Osteocyte (in vitro differentiated cells): ENCODE data around the gene CRIP2. TPM values are rescaled to one million over a fixed set of nuclear protein-coding genes. Genes with fewer than 3 reads are reported as not detected.
A peak's percentile ranks its signal among the peaks of the same experiment; 100 is the strongest.

ENCODE experiments used
- DNase-seq: peaks from one replicate; pipeline ENCODE4 v3.0.0; 2021; ENCODE audit warnings: mixed read lengths; ENCODE audit not compliant: unreplicated experiment; ENCODE audit errors: extremely low spot score
- H3K27ac Mint-ChIP-seq: one replicate; pipeline ENCODE4 v1.8.0; 2021; ENCODE audit warnings: mild to moderate bottlenecking, mixed read lengths; ENCODE audit not compliant: unreplicated experiment
- H3K27me3 Mint-ChIP-seq: one replicate; pipeline ENCODE4 v1.8.0; 2021; ENCODE audit warnings: mixed read lengths; ENCODE audit not compliant: unreplicated experiment
- H3K36me3 Mint-ChIP-seq: one replicate; pipeline ENCODE4 v1.8.0; 2021; ENCODE audit warnings: mixed read lengths; ENCODE audit not compliant: unreplicated experiment
- H3K4me1 Mint-ChIP-seq: one replicate; pipeline ENCODE4 v1.8.0; 2021; ENCODE audit warnings: mixed read lengths; ENCODE audit not compliant: unreplicated experiment
- H3K4me3 Mint-ChIP-seq: one replicate; pipeline ENCODE4 v1.8.0; 2021; ENCODE audit warnings: mild to moderate bottlenecking, moderate library complexity, mixed read lengths; ENCODE audit not compliant: unreplicated experiment
- H3K9me3 Mint-ChIP-seq: one replicate; pipeline ENCODE4 v1.8.0; 2021; ENCODE audit warnings: mixed read lengths; ENCODE audit not compliant: unreplicated experiment
- total RNA-seq: library from RNA; stranded (reverse); gene quantifications from 2 replicates; pipeline ENCODE4 v1.2.1, GENCODE V29; 2021
- TF ChIP-seq, protein P1 (sequence below): fragments of 200-600 bp; sonication (generic); IDR thresholded peaks from 2 replicates; pipeline ENCODE4 v1.5.0; 2021; ENCODE audit warnings: antibody characterized with exemption, mild to moderate bottlenecking, moderate library complexity

CRIP2 gene
- total RNA-seq, 1 donor from 2014 or later: 191 TPM

DNA sequence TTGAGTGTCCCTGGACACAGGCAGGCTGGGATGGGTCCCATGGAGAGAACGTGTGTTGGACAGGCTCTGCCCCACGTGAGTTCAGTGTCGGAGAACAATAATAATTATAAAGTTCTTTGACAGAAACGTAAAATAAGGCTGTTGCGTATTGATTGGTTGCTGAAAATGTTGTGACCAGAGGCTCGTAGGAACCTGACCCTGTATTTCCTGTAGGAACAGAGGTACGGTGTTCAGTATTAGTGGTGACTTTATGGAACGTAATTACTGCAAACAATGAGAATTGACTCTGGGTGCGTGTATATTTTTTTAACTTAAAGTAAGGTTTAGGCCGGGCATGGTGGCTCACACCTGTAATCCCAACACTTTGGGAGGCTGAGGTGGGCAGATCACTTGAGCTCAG is 47.2 kb upstream of the CRIP2 start:
- Mint-ChIP-seq H3K27me3 (no peaks in the 10 kb centered on the region), H3K9me3 (no peaks in the 10 kb centered on the region), H3K36me3 (peaks cover 24% of the 10 kb centered on the region), H3K27ac (peak overlapping the region; percentile 41), H3K4me3 (no peak overlapping the region), H3K4me1 (peaks cover 19% of the 10 kb centered on the region)
- TF ChIP-seq, protein P1, sequence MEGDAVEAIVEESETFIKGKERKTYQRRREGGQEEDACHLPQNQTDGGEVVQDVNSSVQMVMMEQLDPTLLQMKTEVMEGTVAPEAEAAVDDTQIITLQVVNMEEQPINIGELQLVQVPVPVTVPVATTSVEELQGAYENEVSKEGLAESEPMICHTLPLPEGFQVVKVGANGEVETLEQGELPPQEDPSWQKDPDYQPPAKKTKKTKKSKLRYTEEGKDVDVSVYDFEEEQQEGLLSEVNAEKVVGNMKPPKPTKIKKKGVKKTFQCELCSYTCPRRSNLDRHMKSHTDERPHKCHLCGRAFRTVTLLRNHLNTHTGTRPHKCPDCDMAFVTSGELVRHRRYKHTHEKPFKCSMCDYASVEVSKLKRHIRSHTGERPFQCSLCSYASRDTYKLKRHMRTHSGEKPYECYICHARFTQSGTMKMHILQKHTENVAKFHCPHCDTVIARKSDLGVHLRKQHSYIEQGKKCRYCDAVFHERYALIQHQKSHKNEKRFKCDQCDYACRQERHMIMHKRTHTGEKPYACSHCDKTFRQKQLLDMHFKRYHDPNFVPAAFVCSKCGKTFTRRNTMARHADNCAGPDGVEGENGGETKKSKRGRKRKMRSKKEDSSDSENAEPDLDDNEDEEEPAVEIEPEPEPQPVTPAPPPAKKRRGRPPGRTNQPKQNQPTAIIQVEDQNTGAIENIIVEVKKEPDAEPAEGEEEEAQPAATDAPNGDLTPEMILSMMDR: no peak
- DNase-seq: no peak

GRCh38 chr14:105427936-105428485 is 46.6 kb upstream of the CRIP2 start:
- H3K27ac Mint-ChIP-seq: no peak overlapping the region
- TF ChIP-seq, protein P1: no peak
- H3K36me3 Mint-ChIP-seq: peaks cover 24% of the 10 kb centered on the region
- no peaks in the 10 kb centered on the region for H3K27me3 Mint-ChIP-seq
- DNase-seq: no peak
- H3K4me3 Mint-ChIP-seq: no peak overlapping the region
- H3K9me3 Mint-ChIP-seq: no peaks in the 10 kb centered on the region
- H3K4me1 Mint-ChIP-seq: peaks cover 14% of the 10 kb centered on the region

DNA sequence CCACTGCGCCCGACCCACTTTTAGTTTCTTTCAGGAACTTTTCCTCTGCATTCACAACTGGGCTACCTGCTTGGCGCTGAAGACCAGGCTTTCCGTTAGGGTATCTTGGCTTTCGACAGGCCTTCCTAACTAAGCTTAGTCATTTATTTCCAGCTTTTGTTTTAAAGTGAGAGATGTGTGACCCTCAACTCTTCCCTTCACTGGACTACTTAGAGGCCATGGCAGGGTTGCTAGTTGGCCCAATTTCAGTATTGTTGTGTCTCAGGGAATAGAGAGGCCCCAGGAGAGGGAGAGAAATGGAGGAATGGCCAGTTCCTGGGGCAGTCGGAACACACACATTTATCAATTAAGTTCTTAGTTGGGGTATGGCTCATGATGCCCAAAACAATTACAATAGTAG is 44.6 kb upstream of the CRIP2 start:
- H3K4me1 Mint-ChIP-seq: peaks cover 17% of the 10 kb centered on the region
- no peaks in the 10 kb centered on the region for H3K9me3 Mint-ChIP-seq
- TF ChIP-seq, protein P1: no peak
- peak overlapping the region; percentile 34 for H3K27ac Mint-ChIP-seq
- H3K27me3 Mint-ChIP-seq: no peaks in the 10 kb centered on the region
- DNase-seq: no peak
- H3K36me3 Mint-ChIP-seq: peaks cover 28% of the 10 kb centered on the region
- H3K4me3 Mint-ChIP-seq: no peak overlapping the region

- no peak for DNase-seq
- H3K27me3 Mint-ChIP-seq: no peaks in the 10 kb centered on the region
- H3K9me3 Mint-ChIP-seq: peaks cover 4% of the 10 kb centered on the region
Observed at GRCh38 chr14:105430565-105430964, 44.1 kb upstream of the CRIP2 start.

GRCh38 chr14:105431256-105431655 is 43.4 kb upstream of the CRIP2 start:
- H3K27me3 Mint-ChIP-seq: no peaks in the 10 kb centered on the region
- H3K27ac Mint-ChIP-seq: peak overlapping the region; percentile 52
- peaks cover 18% of the 10 kb centered on the region for H3K4me1 Mint-ChIP-seq
- TF ChIP-seq, protein P1: no peak
- H3K9me3 Mint-ChIP-seq: peaks cover 9% of the 10 kb centered on the region
- DNase-seq: no peak
- no peak overlapping the region for H3K4me3 Mint-ChIP-seq
- H3K36me3 Mint-ChIP-seq: peaks cover 30% of the 10 kb centered on the region

More at GRCh38 chr14:105430565-105430964, 44.1 kb upstream of the CRIP2 start:
- peaks cover 17% of the 10 kb centered on the region for H3K4me1 Mint-ChIP-seq
- peaks cover 30% of the 10 kb centered on the region for H3K36me3 Mint-ChIP-seq
- TF ChIP-seq, protein P1: no peak
- H3K4me3 Mint-ChIP-seq: no peak overlapping the region
- H3K27ac Mint-ChIP-seq: peak overlapping the region; percentile 52
